ENCODE data around the gene CXCL17.
"Not testable (repeated sequence)": the region's sequence is repeated elsewhere in the genome, so short reads cannot be mapped to it uniquely, and the experiment has no call there.

CXCL17 gene

GRCh38 chr19:42442833-42443232 lies at the start of gene CXCL17:
Gene CXCL17, minus strand, starts transcription at chr19:42442946. Its CDS starts 114 bp downstream, at chr19:42442832.
- DNase-seq = no peak
- Histone ChIP-seq H3K9me3 (ENCODE audit: severe bottlenecking) (no peaks in the 10 kb centered on the region), H3K4me3 (ENCODE audit: low read depth, low read length) (no peak within 1 kb of the TSS), H3K36me3 (no peaks in the 10 kb centered on the region), H3K27ac (no peak within 1 kb of the TSS), H3K27me3 (ENCODE audit: insufficient read depth, low read depth, severe bottlenecking) (no peaks in the 10 kb centered on the region)
- TF ChIP-seq CTCF (IDR thresholded peaks at IDR 0.05; ENCODE audit: low read depth, low read length) = no peak

- Histone ChIP-seq H3K9me3 (ENCODE audit: severe bottlenecking) (no peaks in the 10 kb centered on the region), H3K4me3 (ENCODE audit: low read depth, low read length) (no peak overlapping the region)
- DNase-seq = no peak
Observed at GRCh38 chr19:42488783-42489521, 46.2 kb upstream of the CXCL17 start.

GRCh38 chr19:42487798-42488178 lies 45.0 kb upstream of the CXCL17 start:
- Histone ChIP-seq H3K27ac (no peak overlapping the region), H3K4me3 (ENCODE audit: low read depth, low read length) (no peak overlapping the region), H3K36me3 (no peaks in the 10 kb centered on the region), H3K27me3 (ENCODE audit: insufficient read depth, low read depth, severe bottlenecking) (no peaks in the 10 kb centered on the region), H3K9me3 (ENCODE audit: severe bottlenecking) (no peaks in the 10 kb centered on the region)
- TF ChIP-seq CTCF (IDR thresholded peaks at IDR 0.05; ENCODE audit: low read depth, low read length) = no peak
- DNase-seq = no peak

More at GRCh38 chr19:42488783-42489521, 46.2 kb upstream of the CXCL17 start:
- no peaks in the 10 kb centered on the region for H3K27me3 ChIP-seq (ENCODE audit: insufficient read depth, low read depth, severe bottlenecking)
- H3K36me3 ChIP-seq = no peaks in the 10 kb centered on the region
- H3K27ac ChIP-seq = no peak overlapping the region
- no peak for TF ChIP-seq CTCF (IDR thresholded peaks at IDR 0.05; ENCODE audit: low read depth, low read length)

- H3K9me3 ChIP-seq (ENCODE audit: severe bottlenecking) = no peaks in the 10 kb centered on the region
- DNase-seq = no peak
- no peak overlapping the region for H3K27ac ChIP-seq
- H3K36me3 ChIP-seq = no peaks in the 10 kb centered on the region
- TF ChIP-seq CTCF (IDR thresholded peaks at IDR 0.05; ENCODE audit: low read depth, low read length) = no peak
- no peaks in the 10 kb centered on the region for H3K27me3 ChIP-seq (ENCODE audit: insufficient read depth, low read depth, severe bottlenecking)
- no peak overlapping the region for H3K4me3 ChIP-seq (ENCODE audit: low read depth, low read length)
Observed at GRCh38 chr19:42487032-42487797, 44.5 kb upstream of the CXCL17 start.

- not testable (repeated sequence) for DNase-seq; H3K27ac ChIP-seq; H3K9me3 ChIP-seq (ENCODE audit: severe bottlenecking); H3K4me3 ChIP-seq (ENCODE audit: low read depth, low read length); H3K27me3 ChIP-seq (ENCODE audit: insufficient read depth, low read depth, severe bottlenecking); H3K36me3 ChIP-seq
Observed at GRCh38 chr19:42485036-42485435, 42.3 kb upstream of the CXCL17 start.

GRCh38 chr19:42480335-42481095 lies 37.8 kb upstream of the CXCL17 start:
- no peak overlapping the region for H3K27ac ChIP-seq
- H3K27me3 ChIP-seq (ENCODE audit: insufficient read depth, low read depth, severe bottlenecking) = no peaks in the 10 kb centered on the region
- no peak for TF ChIP-seq CTCF (IDR thresholded peaks at IDR 0.05; ENCODE audit: low read depth, low read length)
- H3K4me3 ChIP-seq (ENCODE audit: low read depth, low read length) = no peak overlapping the region
- no peaks in the 10 kb centered on the region for H3K9me3 ChIP-seq (ENCODE audit: severe bottlenecking)
- H3K36me3 ChIP-seq = no peaks in the 10 kb centered on the region
- no peak for DNase-seq
